GM18499 (cell line): ENCODE measurements around the gene CITED1.

ENCODE experiments used
- ATAC-seq: cut with Tn5 transposase; IDR thresholded peaks from one replicate; pipeline ENCODE4 v1.9.1; 2021; ENCODE audit warnings: moderate number of reproducible peaks; ENCODE audit not compliant: insufficient read depth, unreplicated experiment

The CITED1 gene

DNA sequence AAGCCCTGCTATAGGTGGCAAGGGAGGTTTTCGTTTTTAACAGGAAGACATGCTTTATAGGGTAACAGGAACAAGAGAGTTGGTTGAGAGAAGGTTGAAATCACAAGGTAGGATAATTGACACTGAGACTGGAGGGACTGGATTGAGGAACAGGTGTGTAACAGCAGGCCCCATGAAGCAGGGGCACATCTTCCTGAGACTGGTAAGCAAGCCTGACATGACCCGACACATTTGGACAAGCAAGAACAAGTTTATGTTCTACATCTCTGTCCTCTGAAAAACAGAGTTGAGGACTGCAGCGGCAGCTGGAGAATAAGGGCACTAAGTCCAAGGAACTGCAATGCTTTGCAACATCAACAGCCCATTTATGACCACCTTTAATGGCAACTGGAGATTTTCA is 33.9 kb downstream of the CITED1 start:
- ATAC-seq = no peak

DNA sequence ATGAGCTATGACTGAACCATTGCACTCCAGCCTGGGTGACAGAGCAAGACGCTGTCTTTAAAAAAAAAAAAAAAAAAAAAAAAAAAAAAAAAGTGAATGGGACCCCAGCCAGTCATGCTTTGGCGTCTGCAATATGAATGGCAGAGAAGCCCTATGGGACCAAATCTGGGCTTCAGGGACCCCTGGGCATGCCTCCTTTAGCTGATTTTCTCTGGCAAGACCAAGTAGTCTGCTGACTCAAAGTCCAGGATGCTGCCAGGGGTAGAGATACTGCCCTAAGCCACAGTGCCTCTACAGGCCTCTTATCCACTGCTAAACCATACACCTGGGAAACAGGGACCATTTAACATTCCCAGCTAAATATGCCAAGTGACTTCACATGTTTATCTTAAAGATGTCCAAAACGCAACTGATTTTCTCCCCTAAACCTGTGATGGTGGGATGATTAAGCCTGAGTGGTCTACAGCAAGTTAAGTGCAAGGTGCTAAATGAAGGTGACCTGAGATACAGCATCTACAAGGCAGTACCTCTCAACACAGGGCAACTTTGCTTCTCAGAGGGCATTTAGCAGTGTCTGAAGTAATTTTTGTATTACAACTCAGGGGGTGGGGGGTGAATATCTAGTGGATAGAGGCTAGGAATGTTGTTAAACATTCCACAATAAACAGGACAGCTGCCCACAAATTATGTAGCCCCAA is 34.5 kb downstream of the CITED1 start:
- ATAC-seq = no peak

DNA sequence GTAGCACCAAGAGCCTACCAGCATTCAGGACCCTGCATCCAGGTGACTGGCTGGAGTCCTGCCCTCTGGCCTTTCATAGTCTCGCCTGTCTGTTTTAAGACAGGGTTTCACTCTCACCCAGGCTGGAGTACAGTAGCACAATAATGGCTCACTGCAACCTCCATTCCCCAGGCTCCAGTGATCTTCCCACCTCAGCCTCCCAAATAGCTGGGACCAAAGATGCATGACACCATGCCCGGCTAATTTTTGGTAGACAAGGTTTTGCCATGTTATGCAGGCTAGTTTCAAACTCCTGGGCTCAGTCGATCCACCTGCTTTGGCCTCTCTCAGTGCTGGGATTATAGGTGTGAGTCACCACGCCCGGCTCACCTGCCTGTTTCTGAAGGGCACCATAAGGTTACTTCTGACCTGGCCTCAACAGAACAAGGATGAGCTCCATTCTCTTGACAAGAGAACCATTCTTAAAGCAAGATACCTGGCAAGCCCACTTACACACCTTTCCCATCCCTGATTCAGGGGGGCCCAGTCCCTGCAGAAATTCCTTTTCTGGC is 35.3 kb downstream of the CITED1 start:
- ATAC-seq = no peak

DNA sequence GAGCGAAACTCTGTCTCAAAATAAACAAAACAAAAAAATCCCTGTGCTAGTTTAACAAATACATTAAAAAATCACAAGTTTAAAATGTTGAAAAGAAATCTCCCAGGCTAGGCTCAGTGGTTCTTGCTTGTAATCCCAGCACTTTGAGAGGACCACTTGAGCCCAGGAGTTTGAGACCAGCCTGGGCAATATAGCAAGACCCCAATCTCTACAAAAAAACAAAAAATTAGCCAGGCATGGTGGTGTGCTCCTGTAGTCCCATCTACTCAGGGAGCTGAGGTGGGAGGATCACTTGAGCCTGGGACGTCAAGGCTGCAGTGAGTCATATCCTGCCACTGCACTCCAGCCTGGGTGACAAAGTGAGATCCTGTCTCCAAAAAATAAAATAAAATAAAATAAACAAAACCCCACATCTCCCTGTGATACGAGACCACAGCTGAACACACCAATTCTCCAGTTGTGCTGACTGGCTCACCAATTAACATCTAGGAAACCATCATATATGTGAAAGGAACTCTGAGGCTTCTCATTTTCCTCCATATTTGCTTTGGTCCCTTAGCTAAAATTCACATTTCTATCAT is 36.0 kb downstream of the CITED1 start:
- no peak for ATAC-seq

DNA sequence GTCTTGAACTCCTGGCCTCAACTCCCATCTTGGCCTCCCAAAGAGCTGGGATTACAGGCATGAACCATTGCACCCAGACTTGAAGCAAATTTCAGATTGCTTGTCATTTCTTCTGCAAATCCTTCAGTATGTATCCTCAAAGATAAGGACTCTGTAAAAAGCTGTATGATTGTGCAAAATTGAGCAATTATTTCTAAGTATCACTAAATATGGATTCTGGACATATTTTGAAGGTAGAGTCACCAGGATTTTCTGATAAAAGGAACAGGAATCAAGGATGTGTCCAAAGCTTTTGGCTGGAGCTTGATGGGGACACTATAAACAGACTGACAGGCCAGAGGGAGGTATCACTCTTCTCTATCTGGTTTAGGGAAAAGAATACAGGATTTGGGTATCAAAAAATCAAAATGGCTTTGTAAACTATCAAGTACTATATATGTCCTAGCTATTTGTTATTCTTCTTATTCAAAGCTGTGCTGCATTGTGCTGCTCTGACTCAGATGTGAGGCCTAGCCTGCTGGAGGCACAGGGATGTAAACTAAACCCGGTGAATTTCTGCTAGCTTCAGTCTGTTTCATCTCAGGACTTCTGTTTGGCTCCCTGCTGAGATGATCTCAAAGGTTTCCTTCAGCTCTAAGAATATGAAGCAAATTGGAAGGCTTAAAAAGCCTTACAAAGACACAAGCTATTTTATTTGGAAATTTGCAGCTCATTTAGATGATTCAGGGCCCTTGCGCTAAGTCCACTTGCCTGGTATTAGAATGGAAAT is 36.9 kb downstream of the CITED1 start:
- ATAC-seq = no peak

DNA sequence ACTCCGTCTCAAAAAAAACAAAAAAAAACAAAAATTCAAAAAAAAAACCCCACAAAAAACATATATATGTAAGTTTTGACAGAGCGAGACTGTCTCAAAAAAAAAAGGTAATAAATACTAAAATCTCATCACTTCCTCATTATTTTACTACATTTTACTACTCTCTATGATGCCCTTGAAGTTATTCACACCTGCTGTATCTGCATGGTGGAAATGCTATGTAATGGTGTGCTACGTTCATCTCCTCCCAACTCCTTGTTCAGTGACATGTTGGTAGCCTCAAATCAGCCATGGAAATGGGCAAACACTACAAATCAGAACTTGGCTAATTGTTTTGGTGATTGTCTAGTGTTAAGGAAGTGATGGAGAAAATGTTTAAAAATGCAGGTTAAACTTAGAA is 40.5 kb downstream of the CITED1 start:
- ATAC-seq = no peak

DNA sequence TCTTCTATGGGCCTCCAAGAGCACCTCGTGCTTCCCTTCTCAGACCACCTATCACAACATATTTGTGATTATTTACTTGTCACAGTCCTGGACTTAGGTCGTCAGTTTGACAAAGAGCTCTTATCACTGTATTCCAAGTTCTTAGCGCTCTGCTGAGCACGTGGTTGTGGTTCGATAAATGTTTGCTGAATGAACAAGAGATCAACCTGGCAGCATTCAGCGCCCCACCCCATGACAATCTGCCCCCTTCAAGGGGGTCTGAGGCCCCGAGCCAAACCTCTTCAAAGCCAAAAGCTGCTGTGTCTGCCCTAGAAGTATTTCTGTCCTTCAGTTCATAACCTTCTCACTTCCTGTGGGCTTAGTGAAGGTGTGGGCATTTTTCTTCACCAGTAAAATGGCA is 43.6 kb downstream of the CITED1 start:
- no peak for ATAC-seq

DNA sequence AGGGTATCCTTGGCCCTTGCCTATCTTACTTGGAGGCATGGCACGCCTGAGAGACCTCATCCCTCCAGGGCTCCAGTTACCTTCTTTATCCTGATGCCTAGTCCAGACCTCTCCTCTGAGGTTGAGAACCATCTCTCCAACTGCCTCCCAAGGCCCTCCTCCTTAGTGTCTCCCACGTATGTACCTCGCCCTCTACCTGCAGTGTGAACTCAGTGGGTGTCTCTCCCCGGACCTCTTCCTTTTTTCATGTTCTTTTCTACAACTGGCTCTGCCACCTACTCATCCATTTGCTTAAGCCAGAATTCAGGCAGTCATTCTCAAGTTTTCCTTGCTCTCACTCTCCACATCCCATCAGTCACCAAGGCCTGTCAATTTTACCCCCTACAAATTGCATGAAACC is 45.3 kb downstream of the CITED1 start:
- no peak for ATAC-seq

DNA sequence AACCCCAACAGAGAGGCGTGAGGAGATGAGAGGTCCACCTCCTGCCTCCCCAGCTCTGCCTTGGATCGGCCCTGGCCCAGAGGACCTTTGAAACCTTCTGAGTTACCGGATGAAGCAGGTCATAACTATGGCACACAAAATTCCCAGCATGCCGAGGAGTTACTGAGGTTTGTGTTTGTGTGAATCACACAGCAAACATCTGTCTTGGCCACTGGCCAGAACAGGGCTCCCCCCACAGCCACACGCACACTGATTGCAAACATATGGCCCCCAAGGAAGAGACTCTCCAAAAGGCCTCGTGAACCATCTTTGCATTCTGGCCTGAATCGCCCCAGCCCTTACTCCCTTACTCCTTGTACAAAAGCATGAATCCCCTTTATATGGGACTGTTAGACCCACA is 47.5 kb downstream of the CITED1 start:
- no peak for ATAC-seq

DNA sequence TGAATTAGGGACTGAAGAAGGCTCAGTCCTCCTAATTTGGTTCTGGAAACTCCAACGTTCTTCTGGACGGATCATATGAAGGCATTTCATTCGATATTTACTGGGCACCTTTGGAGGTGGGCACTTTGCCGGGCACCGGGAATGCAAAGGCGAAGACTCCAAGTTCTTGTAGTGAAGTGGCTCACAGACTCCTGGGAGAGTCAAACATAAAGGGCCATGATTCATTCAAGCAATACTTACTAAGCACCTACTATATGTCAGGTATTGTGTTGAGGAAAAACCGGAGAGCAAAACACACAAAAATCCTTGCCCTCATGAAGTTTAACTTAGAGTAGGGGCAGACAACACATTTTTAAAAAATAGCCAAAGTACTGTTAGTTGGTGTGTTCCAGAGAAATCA is 49.9 kb downstream of the CITED1 start:
- no peak for ATAC-seq

DNA sequence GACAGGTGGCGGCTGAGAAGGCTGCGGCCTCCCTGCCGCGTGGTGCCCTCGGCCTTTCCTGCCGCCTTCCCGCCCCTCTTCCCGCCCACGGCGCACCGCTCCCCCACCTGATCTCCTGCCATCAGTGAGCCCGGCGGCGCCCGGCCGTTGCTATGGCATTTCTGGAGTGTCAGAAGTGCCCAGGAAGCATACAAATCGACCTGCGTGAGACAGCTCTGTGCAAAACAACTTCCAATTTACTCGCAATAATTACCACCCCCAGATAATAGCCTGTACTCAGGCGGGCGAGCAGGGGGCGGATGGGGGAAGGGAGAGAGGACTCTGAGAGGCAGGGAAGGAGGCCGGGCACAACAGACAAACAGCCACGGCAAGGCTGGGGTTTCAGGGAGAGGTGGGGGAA is 50.3 kb downstream of the CITED1 start:
- ATAC-seq = no peak

DNA sequence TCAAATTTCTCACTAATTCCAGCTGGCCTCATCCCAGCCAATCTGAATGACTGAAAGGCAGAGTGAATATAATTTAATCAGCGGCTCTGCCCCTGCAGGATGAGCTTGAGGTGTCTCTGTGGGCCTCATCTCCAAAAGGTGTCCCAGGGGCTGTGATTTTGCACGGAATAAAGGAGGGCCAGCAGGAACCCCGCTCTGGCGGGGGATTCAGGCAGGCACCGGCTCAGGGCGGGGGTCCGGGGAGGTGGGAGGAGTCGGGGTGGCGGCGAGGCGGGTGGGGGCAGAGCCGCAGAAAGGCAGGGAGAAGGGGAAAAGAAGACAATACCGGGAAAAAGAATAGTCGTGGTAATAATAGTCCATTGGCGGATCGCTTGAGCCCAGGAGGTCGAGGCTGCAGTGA is 50.9 kb downstream of the CITED1 start:
- ATAC-seq = no peak

DNA sequence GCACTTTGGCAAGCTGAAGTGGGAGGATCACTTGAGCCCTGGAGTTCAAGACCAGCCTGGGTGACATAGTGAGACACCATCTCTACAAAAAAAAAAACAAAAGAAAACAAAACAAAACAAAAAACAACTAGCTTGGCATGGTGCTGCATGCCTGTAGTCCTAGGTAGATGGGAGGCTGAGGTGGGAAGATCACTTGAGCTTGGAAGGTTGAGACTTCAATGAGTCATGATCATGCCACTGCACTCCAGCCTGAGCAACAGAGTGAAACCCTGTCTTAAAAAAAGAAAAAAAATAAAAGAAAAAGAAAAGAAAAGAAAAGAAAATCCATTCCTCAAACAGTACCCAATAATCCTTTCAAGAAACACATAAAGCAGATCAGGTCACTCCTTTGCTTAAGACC is 52.0 kb downstream of the CITED1 start:
- ATAC-seq = no peak
